Measurements from ENCODE around the gene AUH.

DNA sequence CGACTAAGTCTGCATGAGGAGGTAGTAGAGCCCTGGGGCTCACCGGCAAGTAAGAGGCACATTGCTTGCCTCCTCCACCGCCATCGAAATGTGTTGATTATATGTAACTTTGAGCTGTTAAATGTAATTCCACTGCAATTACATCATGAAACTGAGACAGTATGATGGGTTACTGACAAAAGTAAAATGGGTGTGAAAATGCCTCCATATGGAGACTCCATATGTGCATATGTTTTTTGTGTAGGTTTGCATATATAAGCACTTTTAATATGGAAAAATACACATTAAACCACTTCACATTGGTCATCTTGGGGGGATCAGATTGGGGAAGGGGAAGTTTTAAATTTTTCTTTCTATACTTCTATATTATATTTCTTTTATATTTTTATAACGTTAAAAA, 32.1 kb upstream of the AUH start:
- no peak for TF ChIP-seq POLR2AphosphoS5 (IDR thresholded peaks at IDR 0.05; ENCODE audit: low read depth)
- TF ChIP-seq CTCF (IDR thresholded peaks at IDR 0.05; ENCODE audit: insufficient read depth, low read length), result no peak
